HG03108 (cell line): ENCODE results near the gene NAV3.

ENCODE experiments used
- ATAC-seq: cut with Tn5 transposase; IDR thresholded peaks from one replicate; pipeline ENCODE4 v1.9.1; 2021; ENCODE audit warnings: moderate library complexity; ENCODE audit not compliant: unreplicated experiment

Gene NAV3

DNA sequence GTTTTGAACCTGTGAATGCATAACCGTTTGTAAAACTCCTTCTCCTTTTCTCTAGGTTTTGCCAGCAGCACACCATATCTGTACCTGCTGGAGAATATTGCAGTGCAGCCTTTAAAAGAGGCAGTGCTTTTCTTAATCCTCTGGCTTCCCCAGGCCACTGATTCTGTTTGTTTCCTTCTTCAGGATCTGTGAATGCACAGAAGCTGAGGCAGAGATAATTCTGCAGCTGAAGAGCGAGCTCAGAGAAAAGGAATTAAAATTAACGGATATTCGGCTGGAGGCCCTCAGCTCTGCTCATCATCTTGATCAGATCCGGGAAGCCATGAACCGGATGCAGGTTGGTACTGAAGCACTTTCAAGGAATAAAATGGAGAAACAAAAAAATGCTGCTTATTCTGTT lies 348.7 kb downstream of the NAV3 start:
- ATAC-seq: no peak

DNA sequence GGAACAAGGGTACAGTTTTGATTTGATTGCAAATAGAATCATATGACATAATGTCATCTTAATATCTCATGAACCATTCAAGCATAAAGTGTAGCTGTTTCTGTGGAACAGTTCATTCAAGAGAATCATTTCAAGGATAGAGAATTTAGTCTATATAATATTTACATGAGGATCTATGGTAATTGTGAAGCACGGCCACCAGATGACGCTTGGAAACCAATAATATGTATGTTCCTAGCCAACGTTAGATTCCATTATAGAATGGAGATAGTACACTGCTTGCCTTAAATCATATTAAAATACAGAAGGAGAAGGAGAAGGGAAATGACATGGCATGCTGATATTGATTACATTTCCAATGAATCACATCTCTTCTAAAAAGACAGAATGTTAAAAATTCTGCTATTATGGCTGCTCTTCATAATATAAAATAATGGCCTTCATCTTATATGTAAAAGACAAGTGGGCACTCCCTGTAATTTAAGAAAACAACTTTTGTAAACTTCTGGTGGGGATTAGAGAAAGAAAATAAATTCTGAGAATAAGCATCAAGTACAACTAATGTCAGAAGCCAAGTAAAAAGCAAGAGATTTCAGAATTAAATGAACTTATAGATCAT lies 351.0 kb downstream of the NAV3 start:
- no peak for ATAC-seq

GRCh38 chr12:78183824-78184223 lies 353.1 kb downstream of the NAV3 start:
- ATAC-seq: no peak

- ATAC-seq: no peak
These were observed 354.4 kb downstream of the NAV3 start for GRCh38 chr12:78185109-78185508.

GRCh38 chr12:78185651-78186050 lies 355.0 kb downstream of the NAV3 start:
- no peak for ATAC-seq

DNA sequence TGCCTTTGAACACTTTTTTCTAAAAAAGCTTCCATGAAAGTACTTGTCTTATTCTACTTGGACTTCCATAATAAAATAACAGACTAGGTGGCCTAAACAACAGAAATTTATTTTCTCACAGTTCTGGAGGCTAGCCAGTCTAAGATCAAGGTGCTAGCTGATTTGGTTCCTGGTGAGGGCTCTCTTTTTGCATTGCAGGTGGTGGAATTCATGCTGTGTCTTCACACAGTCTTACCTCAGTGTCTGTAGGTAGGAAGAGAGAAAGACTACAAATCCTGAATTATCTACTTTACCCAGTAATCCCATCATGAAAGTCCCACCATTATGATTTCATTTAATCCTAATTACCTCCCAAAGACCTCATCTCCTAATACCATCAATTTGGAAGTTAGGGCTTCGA lies 356.0 kb downstream of the NAV3 start:
- ATAC-seq: no peak

- no peak for ATAC-seq
These were observed 357.0 kb downstream of the NAV3 start for GRCh38 chr12:78187741-78188140.

DNA sequence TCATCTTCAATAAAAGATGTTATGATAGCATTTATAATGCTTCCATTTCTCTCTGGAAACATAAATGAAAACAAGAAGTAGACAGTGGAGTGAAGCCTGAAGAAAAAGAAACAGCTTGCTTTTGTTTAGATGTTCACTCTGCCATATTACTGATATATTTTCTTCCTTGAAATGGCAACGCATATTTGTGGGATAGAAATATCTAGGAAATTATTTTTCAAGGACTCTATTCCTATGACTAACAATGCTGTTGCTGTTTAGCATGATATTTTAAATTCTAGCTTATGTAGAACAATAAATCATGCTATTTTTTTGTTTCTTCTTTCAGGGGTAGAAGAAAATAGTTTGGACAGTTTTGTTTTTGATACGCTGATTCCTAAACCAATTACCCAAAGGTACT lies 359.0 kb downstream of the NAV3 start:
- ATAC-seq: no peak

GRCh38 chr12:78191611-78192010 lies 360.9 kb downstream of the NAV3 start:
- no peak for ATAC-seq

DNA sequence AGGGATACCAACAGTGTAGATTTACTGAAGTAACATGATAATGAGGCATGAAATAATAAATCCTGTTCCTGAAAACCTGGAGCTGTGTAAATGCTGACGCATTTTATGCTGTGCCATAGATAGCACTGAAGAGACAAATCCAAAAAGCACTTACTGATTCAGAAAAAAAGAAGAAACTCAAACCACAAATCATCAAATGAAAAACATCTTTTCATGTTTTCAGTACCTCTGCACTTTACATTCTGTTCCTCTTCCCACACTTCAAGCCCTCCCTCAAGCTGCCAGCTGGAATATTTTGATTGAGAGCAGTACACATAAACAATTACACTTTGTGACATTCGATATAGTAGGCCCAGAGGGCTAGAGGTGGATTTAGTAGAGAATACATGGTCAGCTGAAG lies 362.3 kb downstream of the NAV3 start:
- ATAC-seq: no peak

DNA sequence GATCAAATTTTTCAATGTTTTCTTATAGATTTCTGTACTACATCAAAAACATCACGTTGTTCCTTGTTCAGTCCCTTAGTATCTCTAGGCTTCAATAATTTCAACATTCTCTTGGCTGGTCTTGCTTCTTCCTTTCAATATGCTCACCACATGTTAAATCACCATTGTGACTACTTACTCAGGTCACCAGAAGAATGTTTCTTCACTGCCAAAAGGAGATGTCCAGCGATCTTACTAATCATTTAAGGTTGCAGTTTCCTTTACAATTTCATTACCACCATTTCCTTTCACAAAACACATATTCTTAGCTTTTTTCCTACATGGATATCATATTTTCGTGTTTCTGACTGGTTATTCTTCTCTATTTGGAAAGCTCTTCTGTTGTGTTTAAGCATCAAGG lies 363.8 kb downstream of the NAV3 start:
- no peak for ATAC-seq

GRCh38 chr12:78198896-78199295 lies 368.2 kb downstream of the NAV3 start:
- ATAC-seq: no peak

- ATAC-seq: no peak
These were observed 369.2 kb downstream of the NAV3 start for GRCh38 chr12:78199926-78200325.

- no peak for ATAC-seq
These were observed 374.2 kb downstream of the NAV3 start for GRCh38 chr12:78204926-78205325.

- ATAC-seq: no peak
These were observed 377.4 kb downstream of the NAV3 start for GRCh38 chr12:78208092-78208491.

DNA sequence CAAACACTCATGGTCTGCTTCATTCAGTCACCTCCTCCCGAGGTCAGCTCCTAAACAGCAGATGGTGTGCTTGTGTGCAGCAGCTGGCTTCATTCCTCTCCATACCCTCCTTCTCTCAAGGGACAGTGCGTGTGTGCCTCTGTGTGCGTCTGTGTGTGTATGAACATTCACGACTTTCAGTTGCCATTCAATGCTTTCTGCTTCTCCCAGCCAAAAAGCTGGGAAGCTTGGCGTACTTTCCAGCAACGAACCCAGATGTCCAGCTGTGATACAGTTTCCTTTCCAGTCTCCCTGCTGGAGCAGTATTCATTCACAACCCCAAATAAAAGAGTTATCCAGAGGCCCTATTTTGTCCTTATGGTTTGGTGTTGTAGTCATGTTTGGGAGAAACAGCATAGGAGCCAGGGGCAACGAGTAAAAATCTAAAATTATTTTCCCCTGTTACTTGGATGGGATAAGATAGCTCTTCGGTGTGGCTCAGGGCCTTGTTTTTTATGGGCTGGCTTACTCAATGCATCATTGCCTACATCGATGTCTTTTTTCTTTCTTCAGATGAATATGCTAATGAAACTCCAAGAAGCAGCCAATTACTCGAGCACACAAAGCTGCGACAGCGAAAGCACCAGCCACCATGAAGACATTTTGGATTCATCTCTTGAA lies 379.3 kb downstream of the NAV3 start:
- ATAC-seq: no peak

DNA sequence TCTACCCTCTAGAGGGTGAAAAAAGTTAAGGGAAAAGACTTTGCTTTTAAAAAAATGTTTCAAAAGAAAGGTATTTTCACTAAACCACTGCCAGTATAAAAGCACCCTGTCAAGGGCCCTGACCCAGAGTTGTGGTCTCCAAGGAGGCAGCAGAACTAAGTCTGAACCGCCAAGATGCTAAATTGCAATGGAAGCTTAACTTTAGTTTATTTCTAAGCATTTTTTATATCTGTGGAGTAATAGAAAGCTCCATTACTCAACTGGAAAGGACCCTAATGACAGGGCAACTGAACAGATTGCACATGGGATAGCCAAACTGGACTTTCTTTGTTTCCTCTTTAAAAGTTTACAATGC lies 379.8 kb downstream of the NAV3 start:
- no peak for ATAC-seq

DNA sequence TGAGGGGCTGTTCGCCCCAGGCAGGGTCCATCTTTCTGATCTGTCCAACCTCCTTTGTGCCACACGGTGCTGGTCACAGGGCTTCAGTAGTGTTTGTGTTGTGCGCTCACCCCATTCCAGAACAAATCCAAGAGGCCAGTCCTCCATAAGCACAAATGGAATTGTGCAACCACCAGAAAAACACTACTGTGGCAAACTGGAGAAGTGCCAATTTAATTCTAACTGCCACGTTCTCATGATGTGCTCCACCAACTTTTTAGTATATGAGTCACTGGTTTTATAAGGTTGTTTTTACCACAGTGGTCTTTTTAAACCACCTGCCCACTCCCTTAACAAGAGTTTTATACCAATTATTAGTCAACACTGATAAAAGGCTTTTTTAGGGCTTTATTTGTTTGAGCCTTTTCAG lies 380.2 kb downstream of the NAV3 start:
- ATAC-seq: no peak

DNA sequence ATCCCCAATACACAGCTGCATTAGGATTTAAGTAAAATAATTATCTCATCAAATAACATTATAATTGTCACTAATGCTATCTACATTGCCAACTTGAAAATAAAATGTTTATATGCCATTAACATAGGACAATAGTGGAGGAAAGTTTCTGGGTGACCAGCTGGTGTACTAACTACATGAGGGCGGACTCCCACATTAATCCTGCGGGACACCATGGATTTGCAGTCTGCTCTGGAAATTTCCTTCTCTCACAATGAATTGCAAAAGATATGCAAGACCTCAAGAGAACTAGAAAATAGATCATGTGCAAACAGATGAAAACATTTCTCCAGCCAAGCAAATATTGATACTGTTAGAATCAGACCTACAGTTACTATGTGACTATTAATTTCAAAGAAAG lies 390.1 kb downstream of the NAV3 start:
- no peak for ATAC-seq

GRCh38 chr12:78224154-78224553 lies 393.5 kb downstream of the NAV3 start:
- ATAC-seq: no peak

DNA sequence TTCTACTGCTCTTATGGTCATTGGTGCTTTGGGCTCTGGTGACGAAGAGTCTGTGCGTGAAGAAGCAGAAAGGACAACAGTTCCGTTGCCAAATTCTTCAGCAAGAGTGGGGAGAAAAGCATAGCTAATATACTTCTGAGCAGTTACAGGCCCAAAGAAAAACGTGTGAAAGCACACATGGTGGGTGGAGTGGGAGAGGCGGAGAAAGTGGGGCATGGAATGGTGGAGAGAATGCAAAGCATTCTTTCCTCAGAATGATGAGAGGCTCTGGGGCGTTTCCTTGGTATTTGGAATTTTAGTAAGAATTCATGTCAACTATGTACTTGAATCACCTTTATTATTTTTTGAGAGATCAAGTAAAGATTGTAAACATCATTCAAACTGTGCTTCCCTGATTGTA lies 396.1 kb downstream of the NAV3 start:
- no peak for ATAC-seq

- peak; percentile 89 for ATAC-seq
These were observed 399.0 kb downstream of the NAV3 start for GRCh38 chr12:78229591-78230101.

- ATAC-seq: no peak
These were observed 402.1 kb downstream of the NAV3 start for GRCh38 chr12:78232756-78233155.
